Glomerular visceral epithelial cell (primary cell): ENCODE data around the gene SLC24A4.
"Not testable (repeated sequence)": the region's sequence is repeated elsewhere in the genome, so short reads cannot be mapped to it uniquely, and the experiment has no call there.

Experiments
- DNase-seq: peaks from one replicate; pipeline ENCODE4 v3.0.0-alpha.2; 2016; ENCODE audit errors: extremely low spot score

Gene SLC24A4

DNA sequence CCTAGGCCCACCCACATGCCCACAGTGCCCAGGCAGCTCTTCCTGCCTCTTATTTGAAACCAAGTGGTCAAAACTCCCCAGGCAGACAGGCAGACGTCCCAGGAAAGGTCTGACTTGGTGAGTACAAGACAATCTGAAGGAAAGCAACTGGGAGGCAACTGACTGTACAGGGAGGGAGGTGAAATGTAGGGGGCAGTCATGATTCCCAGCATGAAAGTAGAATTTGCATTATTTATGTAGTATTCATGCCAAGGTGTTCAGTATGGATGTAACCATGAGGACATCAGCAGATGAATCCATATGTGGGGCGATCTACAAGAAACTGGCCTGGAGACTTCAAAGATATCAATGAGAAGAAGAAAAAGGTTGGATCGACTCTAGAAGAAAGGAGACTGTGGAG is 46.1 kb downstream of the SLC24A4 start:
- no peak for DNase-seq

- no peak for DNase-seq
Measured at GRCh38 chr14:92372230-92372629, 49.3 kb downstream of the SLC24A4 start.

DNA sequence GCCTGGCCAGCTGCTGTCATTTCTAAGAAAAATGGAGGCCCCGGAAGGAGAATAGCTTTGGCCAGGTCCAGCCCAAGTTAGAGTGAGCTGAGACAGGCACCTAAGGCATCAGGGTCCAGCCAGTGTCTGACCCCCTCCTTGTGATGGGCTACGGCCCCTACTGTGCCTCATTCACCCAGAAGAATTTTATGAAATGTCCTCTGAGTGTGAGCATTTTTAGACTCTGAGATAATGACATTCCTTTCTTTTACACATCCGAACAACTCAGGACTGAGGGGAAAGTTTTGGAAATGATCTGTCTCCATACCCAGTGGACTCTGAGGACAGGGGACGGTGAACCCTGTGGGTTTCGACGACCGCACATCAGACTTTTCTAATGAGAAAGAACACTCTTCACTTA is 50.4 kb downstream of the SLC24A4 start:
- no peak for DNase-seq

GRCh38 chr14:92380131-92380530 is 57.2 kb downstream of the SLC24A4 start:
- no peak for DNase-seq

DNA sequence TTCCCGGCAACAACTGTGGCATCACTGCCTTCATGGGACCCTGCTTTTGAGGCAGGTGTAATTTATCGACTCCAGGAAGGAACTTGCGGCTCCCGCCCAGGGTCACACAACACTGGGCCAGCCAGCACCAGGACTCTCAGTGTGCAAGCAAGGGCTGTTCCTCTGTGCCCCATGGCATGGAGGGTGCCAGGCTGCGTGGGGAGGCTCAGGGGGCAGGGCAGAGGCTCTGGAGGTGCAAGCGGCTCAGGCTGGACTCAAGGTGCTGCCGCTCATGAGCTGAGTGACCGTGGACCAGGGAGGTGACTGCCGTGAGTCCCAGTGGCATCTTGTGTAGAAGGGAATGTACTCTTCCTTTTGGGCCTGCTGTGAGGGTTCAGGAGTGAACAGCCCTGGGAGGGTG is 57.6 kb downstream of the SLC24A4 start:
- DNase-seq: no peak

- DNase-seq: no peak
Measured at GRCh38 chr14:92382677-92383076, 59.7 kb downstream of the SLC24A4 start.

- no peak for DNase-seq
Measured at GRCh38 chr14:92383805-92384204, 60.8 kb downstream of the SLC24A4 start.

DNA sequence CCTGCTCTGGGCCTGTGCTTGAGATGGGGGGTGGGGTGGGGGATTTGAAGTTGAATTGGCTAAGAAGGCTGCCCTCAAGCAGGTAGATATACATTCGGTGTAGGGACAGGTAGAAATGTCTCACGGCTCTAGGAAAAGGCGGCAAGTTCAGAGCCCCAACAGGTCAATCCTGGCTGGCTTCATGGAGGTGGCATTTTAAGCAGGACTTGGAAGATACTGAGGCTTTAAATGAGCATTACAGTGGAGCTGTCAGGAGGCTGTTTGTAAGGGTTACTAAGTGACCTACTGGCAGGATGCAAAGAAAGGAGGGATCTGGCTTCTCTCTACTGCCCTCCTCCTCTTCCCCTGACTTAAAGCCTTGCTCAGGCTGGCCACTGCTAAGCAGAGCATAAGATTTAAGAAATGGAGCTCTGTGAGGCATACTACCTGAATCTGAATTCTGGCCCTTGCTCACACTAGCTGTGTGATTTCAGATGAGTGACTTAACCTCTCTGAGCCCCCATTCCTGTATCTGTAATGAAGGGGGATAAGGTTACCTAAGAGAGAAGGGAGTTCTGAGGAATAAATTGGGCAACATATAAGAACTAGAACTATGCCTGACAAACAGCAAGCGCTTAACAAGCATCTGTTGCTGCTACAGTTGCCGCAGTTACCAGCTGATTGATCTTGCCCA is 61.6 kb downstream of the SLC24A4 start:
- DNase-seq: no peak

DNA sequence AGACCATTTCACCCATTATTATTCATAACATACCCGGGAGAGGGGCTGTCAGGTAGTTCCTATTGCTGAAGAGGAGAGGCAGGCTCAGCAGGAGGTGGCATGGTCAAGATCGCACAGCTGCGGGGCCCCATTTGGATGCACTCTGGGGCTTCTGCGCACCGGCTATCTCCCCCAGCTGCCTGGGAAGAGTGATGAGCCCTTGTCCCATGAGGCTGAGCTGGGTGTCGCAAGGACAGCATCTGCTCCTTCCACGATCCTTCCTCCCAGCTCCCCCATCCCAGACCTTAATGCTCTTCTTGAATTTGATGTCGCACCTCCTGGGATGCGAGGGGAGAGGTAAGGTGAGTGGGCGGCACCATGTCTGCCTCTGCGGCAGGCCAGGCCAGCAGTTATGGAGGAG is 62.6 kb downstream of the SLC24A4 start:
- DNase-seq: no peak

DNA sequence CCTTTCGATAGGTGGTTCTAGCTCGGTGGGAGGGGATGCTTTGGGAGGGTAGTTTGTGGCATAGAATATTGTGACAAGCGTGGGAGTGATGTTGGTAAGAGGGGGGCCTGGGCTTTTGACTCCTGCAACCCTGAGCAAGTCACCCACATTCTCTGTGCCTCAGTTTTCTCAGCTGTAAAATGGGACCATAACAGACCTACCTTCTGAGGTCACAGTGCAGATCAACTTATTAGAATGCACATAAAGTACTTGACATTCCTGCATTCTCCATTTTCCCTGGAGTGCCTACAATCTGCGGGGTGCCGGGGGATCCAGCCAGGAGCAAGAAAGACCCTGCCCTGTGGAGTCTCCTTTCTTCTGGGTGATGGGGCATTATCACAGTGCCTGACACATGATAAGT is 63.2 kb downstream of the SLC24A4 start:
- no peak for DNase-seq

GRCh38 chr14:92386637-92387036 is 63.7 kb downstream of the SLC24A4 start:
- no peak for DNase-seq

GRCh38 chr14:92387578-92387977 is 64.6 kb downstream of the SLC24A4 start:
- no peak for DNase-seq

- DNase-seq: no peak
Measured at GRCh38 chr14:92389598-92390158, 66.7 kb downstream of the SLC24A4 start.

DNA sequence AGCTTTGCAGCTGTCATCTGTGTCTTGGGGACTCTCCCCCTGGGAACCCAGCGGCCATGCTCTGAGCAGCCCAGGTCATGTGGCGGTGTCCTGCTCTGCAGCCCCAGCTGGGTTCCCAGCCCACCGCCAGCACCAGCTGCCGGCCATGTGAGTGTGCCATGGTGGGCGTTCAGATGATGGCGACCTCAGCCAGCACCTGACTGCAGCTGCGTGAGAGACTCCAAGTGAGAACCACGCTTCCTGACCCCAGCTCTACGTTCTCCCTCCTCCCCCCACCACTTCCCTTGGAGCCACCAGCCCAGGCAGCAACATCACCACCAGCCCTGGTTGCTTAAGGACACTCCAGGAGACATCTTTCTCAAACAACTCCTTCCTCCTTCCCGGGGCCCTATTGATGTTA is 68.8 kb downstream of the SLC24A4 start:
- DNase-seq: no peak

GRCh38 chr14:92392711-92393110 is 69.7 kb downstream of the SLC24A4 start:
- DNase-seq: no peak

- DNase-seq: peak; percentile 78
Measured at GRCh38 chr14:92397150-92397952, 74.4 kb downstream of the SLC24A4 start.

GRCh38 chr14:92397953-92398564 is 75.1 kb downstream of the SLC24A4 start:
- no peak for DNase-seq

DNA sequence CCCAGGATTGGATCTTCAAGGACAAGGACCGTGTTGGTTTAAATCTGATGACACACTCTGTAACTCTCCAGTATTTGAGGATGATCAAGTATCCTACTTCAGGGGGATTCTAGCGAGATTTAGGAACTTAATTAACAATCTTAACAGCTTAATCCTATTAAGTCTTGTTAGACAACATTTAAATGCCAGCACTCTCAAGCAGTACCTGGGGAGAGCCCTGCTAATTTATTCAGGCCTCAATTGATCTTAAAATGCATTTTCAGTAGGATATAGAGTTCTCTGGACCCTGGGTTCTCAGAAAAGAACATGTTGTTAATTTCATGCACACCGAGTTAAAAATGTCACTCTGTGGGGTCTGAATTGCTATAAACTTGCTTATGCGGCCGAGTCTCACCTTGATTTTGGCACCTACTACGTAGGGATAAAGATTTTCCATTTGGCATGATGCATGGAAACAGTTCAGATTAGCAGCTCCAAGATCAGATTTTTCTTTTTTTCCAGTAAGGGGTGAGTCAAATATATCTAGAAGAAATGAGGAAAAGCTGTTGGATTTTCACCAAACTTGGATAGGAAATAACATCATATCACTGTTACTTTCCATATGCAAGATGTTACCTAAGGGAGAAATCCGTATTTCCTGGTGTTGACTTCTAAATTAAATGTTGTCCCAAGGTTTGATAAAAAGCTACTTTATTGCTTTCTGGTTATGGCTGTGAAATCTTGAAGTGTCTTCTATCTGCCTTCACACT is 76.1 kb downstream of the SLC24A4 start:
- no peak for DNase-seq

DNA sequence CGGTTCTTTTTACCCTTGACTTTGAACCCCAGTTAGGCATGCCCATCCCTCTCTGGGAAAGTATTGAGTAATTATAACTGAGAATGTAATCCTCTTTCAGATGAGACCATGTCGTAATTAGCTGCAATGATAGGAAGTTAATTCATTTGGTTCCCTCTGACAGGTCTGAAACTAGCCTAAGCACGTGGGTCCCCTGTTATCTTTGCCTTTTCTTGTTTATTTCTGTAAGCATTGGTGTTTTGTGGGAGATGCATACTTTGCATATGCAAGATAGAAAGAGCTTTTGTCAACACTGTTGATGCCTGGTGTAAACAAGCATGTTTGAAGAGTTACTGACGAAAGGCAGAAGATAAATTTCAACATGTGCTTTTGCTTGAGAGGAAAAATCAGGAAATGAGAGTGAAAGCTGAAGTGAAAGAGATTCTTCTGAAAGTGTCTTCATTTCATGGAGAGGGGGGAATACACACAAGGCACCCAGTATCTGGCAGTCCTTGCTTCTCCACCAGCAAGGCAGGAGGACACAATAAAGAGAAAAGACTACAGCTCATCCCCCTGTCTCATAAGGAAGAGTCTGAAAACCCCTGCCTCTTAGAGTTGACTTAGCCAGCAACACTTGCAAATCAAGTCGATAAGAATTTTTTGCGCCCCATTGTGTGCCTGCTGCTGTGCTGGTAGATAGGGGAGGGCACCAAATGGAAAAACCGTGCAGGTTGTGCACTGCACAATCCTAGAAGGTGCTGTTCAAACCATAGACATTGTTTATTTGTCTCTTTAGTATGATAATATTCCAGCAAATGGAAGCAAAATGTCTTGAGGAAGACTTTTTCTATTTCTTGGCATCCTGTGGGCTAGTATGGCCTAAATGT is 77.8 kb downstream of the SLC24A4 start:
- DNase-seq: no peak

DNA sequence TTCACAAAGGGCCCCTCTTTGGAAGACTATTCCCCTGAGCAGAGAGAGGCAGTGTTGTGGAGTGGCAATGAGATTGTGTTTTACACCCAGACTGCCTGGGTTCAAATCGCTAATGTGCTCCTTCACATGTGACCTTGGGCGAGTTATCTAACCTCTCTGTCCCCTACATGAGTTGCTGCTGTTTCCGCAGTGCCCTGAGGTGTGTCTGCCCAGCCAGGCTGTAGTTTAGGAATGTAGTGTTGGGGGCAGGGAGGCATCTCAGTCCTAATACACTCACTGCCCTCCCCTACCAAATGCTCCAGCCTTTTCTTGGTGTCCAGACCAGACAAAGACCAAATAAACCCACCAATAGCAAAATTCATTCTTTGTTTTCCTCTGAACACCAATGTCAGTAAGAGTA is 78.6 kb downstream of the SLC24A4 start:
- no peak for DNase-seq

DNA sequence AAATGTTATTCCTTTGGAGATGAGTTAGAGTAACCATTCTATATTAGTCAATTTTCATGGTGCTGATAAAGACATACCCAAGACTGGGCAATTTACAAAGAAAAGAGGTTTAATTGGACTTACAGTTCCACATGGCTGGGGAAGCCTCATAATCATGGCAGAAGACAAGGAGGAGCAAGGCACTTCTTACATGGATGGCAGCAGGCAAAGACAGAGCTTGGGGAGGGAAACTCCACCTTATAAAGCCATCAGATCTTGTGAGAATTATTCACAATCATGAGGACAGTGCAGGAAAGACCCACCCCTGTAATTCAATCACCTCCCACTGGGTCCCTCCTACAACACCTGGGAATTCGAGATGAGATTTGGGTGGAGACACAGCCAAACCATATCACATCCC is 79.5 kb downstream of the SLC24A4 start:
- DNase-seq: not testable (repeated sequence)
